ENCODE results near the gene RASA3.

DNA sequence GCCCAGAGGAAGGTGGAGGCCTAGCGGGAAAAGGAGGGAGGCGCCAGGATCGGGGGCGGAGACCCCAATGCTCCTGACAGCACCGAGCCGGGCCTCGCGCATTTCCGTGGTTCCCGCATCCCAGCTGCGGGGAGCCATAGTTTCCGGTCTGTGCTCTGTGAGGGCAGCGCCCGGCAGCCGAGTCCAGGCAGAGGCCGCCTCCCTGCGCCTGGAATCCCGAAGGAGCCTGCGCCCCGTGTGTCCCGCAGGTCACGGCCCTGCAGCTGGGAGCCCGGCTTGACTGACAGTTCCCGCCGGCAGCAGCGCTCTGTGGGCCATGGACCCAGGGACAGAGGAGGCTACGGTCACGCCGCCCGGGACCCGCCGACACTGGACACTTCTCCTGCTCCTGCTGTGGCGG lies 84.0 kb downstream of the RASA3 start:
- TF ChIP-seq, protein P1, sequence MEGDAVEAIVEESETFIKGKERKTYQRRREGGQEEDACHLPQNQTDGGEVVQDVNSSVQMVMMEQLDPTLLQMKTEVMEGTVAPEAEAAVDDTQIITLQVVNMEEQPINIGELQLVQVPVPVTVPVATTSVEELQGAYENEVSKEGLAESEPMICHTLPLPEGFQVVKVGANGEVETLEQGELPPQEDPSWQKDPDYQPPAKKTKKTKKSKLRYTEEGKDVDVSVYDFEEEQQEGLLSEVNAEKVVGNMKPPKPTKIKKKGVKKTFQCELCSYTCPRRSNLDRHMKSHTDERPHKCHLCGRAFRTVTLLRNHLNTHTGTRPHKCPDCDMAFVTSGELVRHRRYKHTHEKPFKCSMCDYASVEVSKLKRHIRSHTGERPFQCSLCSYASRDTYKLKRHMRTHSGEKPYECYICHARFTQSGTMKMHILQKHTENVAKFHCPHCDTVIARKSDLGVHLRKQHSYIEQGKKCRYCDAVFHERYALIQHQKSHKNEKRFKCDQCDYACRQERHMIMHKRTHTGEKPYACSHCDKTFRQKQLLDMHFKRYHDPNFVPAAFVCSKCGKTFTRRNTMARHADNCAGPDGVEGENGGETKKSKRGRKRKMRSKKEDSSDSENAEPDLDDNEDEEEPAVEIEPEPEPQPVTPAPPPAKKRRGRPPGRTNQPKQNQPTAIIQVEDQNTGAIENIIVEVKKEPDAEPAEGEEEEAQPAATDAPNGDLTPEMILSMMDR (IDR thresholded peaks at IDR 0.05) = no peak
- no peak for TF ChIP-seq POLR2A (IDR thresholded peaks at IDR 0.05)
